ENCODE data around the gene NFIA. TPM values are rescaled to one million over a fixed set of nuclear protein-coding genes. Genes with fewer than 3 reads are reported as not detected.

NFIA gene
- total and polyA plus RNA-seq, 9 of the 15 experiments (the other 6 are each of a cell fraction or from before 2014, with no cell fraction given), result 5.3 to 24.9 (median 9.8) TPM

DNA sequence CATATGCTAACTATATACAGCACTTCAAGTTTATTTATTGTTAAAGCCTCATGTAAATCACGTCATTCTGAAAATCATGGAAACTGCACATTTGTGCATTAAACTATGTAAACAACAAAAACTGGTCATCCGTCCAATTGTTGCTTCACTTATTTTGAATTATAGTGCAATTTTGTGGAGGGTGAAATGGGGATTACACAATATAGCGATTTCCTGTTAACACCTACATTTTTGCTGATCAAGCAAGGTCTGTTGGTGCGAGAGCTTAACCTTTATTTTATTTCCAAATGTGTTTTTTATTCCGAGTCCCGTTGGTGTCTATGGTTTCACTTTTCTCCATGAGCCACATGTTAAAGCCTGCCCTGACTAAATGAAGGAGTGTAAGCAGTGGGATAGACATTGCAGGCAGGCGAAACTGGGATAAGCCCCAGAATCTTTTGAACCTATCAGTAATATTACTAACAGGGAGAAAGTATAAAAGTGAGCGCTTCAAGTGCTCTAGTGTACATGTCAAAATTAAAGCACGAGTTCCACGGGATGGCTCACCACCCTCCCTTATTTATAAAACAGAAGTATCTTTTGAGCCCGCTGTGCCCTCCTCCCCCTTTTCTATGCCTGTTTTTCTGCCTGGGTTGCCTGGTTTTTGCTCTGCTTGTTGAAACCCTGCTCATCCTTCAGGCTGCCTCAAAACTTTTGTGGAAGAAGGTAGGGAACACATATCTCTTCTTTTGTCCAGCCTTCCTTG is 120.7 kb downstream of the NFIA start (continued):
- TF ChIP-seq, protein P1, sequence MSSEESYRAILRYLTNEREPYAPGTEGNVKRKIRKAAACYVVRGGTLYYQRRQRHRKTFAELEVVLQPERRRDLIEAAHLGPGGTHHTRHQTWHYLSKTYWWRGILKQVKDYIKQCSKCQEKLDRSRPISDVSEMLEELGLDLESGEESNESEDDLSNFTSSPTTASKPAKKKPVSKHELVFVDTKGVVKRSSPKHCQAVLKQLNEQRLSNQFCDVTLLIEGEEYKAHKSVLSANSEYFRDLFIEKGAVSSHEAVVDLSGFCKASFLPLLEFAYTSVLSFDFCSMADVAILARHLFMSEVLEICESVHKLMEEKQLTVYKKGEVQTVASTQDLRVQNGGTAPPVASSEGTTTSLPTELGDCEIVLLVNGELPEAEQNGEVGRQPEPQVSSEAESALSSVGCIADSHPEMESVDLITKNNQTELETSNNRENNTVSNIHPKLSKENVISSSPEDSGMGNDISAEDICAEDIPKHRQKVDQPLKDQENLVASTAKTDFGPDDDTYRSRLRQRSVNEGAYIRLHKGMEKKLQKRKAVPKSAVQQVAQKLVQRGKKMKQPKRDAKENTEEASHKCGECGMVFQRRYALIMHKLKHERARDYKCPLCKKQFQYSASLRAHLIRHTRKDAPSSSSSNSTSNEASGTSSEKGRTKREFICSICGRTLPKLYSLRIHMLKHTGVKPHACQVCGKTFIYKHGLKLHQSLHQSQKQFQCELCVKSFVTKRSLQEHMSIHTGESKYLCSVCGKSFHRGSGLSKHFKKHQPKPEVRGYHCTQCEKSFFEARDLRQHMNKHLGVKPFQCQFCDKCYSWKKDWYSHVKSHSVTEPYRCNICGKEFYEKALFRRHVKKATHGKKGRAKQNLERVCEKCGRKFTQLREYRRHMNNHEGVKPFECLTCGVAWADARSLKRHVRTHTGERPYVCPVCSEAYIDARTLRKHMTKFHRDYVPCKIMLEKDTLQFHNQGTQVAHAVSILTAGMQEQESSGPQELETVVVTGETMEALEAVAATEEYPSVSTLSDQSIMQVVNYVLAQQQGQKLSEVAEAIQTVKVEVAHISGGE (CRISPR knock-in tag; IDR thresholded peaks at IDR 0.05), result no peak
- TF ChIP-seq ZKSCAN8 (CRISPR knock-in tag; IDR thresholded peaks at IDR 0.05) (0 out of 2 replicates have a peak, but pooled peaks have one; percentile 32), ATF7 (IDR thresholded peaks at IDR 0.05) (no peak), MCM5 (IDR thresholded peaks at IDR 0.05; ENCODE audit: low read depth) (no peak)

DNA sequence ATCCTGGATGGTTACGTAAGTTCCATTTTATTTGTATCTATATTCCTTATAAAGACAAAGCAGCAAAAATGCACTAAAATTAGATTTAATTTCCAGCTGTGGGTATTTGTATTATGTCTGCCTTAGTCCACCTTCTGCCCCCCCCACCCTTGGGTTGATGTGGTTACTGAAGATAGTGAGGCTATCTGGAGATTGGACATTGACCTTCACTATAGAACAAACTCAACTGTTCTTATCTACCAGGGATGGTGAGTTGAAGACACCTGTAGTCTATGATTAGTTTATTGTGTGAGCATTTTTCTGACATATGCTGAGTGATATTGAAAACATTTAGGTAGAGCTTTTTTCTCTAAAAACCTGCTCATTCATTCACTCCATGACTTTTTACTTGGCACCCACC is 122.2 kb downstream of the NFIA start:
- no peaks in the 10 kb centered on the region for H4K20me1 ChIP-seq (replicated peaks; ENCODE audit: control insufficient read depth, insufficient read depth, low read length)
- H2AFZ ChIP-seq (ENCODE audit: low read depth, low read length), result no peak overlapping the region
- peaks cover 76% of the 10 kb centered on the region for H3K79me2 ChIP-seq (ENCODE audit: control insufficient read depth, insufficient read depth, low read length)
- FAIRE-seq, result peak; percentile 29
- ATAC-seq, result peak; percentile 65
- ChIA-PET CTCF (ENCODE audit: low intra/inter-chr PET ratio) (no interaction called here), POLR2A (interaction anchor here (0.7 kb wide), 1 partner anchor 362 kb away, joined by 3 read pairs; no protein-coding TSS in a partner anchor)
- H3K9me1 ChIP-seq (ENCODE audit: control insufficient read depth, insufficient read depth, low read length), result no peaks in the 10 kb centered on the region
- H3K4me3 ChIP-seq, result no peak overlapping the region
- no peak overlapping the region for H3K9ac ChIP-seq (ENCODE audit: insufficient read depth in 1 of 2, low read depth in 2 of 2, low read length in 2 of 2)
- H3K4me1 ChIP-seq (replicated peaks in 1 of 2; ENCODE audit: control insufficient read depth in 2 of 2, insufficient read depth in 2 of 2, low read length in 2 of 2), result peaks cover 0 to 20% of the 10 kb centered on the region in 2 experiments
- no TSS peak for BruUV-seq (replicated peaks)
- WGBS (ENCODE audit: insufficient coverage, low coverage, missing lambda C conversion rate), result 82% methylated on average over 1 of the region's 1 CpG
- 0 out of 3 replicates have a peak, but pooled peaks cover 3% of the 10 kb centered on the region for H3K36me3 ChIP-seq (ENCODE audit: control insufficient read depth, insufficient read depth, low read length)
- peak overlapping the region; percentile 12; the same call in 1 of the 2 replicates for H3K4me2 ChIP-seq (ENCODE audit: insufficient read depth, low read length)
- H3K27me3 ChIP-seq (ENCODE audit: control insufficient read depth in 2 of 2, insufficient read depth in 2 of 2, low read length in 2 of 2), result no peaks in the 10 kb centered on the region
- H3K9me3 ChIP-seq (replicated peaks; ENCODE audit: control insufficient read depth, insufficient read depth, low read depth, low read length), result no peaks in the 10 kb centered on the region
- in situ Hi-C loops (cut with MboI), result no loop called here
- no peak overlapping the region for H3K27ac ChIP-seq (ENCODE audit: extremely low read depth, low read depth, low read length)
- peak; percentile 20 to 70 (median 40) for DNase-seq (ENCODE audit: extremely low read depth in 1 of 4, low spot score in 3 of 4)
- intact Hi-C loops (cut with micrococcal nuclease), result loop anchor here (5.0 to 10.0 kb wide), 2 partner anchors 152 to 230 kb away; no protein-coding TSS in a partner anchor
- peak; percentile 87 for TF ChIP-seq TAL1 (IDR thresholded peaks at IDR 0.05)
- no peak for TF ChIP-seq TEAD2 (tag; IDR thresholded peaks at IDR 0.05)
- peak; percentile 65 for TF ChIP-seq SMARCA4 (IDR thresholded peaks at IDR 0.05)
- no peak for TF ChIP-seq BDP1 (IDR thresholded peaks at IDR 0.05; ENCODE audit: insufficient read depth, insufficient read length)
- no peak for TF ChIP-seq HLTF (IDR thresholded peaks at IDR 0.05)
- peak; percentile 56; the same call in 1 of the 2 replicates for TF ChIP-seq FOXM1 (IDR thresholded peaks at IDR 0.05; ENCODE audit: low read depth)
- no peak for TF ChIP-seq FOXM1 (CRISPR knock-in tag; IDR thresholded peaks at IDR 0.05; ENCODE audit: low read depth)
- TF ChIP-seq TBP (optimal IDR thresholded peaks at IDR 0.05; ENCODE audit: low read depth, low read length), result no peak
- TF ChIP-seq, protein P2, sequence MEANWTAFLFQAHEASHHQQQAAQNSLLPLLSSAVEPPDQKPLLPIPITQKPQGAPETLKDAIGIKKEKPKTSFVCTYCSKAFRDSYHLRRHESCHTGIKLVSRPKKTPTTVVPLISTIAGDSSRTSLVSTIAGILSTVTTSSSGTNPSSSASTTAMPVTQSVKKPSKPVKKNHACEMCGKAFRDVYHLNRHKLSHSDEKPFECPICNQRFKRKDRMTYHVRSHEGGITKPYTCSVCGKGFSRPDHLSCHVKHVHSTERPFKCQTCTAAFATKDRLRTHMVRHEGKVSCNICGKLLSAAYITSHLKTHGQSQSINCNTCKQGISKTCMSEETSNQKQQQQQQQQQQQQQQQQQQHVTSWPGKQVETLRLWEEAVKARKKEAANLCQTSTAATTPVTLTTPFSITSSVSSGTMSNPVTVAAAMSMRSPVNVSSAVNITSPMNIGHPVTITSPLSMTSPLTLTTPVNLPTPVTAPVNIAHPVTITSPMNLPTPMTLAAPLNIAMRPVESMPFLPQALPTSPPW (CRISPR knock-in tag; IDR thresholded peaks at IDR 0.05), result peak; percentile 67
- TF ChIP-seq SAP30 (IDR thresholded peaks at IDR 0.05; ENCODE audit: borderline replicate concordance, insufficient read depth, low read depth, low read length, poor library complexity, severe bottlenecking), result no peak
- TF ChIP-seq DMBX1 (CRISPR knock-in tag; IDR thresholded peaks at IDR 0.05; ENCODE audit: borderline replicate concordance), result no peak
